Activated naive CD4-positive, alpha-beta T cell treated with anti-CD3 and anti-CD28 coated beads for 36 hours (primary cell): ENCODE measurements around the gene NOC2L. TPM values are rescaled to one million over a fixed set of nuclear protein-coding genes. Genes with fewer than 3 reads are reported as not detected.
"Not testable (repeated sequence)": the region's sequence is repeated elsewhere in the genome, so short reads cannot be mapped to it uniquely, and the experiment has no call there.

Experiments
- CTCF ChIA-PET: fragments of 350-600 bp; sonication (Branson Sonifier 250); formaldehyde crosslinking; loops from one replicate; lab custom pipeline; 2021; ENCODE audit warnings: antibody characterized with exemption; lab: Charles Lee
- DNase-seq: peaks from one replicate; pipeline ENCODE4 v3.0.0-alpha.2; 2020
- H3K27ac Mint-ChIP-seq: one replicate; pipeline ENCODE4 v1.8.0; 2021; ENCODE audit warnings: mild to moderate bottlenecking, mixed read lengths
- H3K27me3 Mint-ChIP-seq: one replicate; pipeline ENCODE4 v1.8.0; 2021; ENCODE audit warnings: low read depth, mixed read lengths
- H3K36me3 Mint-ChIP-seq: one replicate; pipeline ENCODE4 v1.8.0; 2021; ENCODE audit warnings: low read depth, mixed read lengths
- H3K4me1 Mint-ChIP-seq: one replicate; pipeline ENCODE4 v1.8.0; 2021; ENCODE audit warnings: low read depth, mixed read lengths
- H3K4me3 Mint-ChIP-seq: one replicate; pipeline ENCODE4 v1.8.0; 2021; ENCODE audit warnings: mild to moderate bottlenecking, moderate library complexity, mixed read lengths
- H3K9me3 Mint-ChIP-seq: one replicate; pipeline ENCODE4 v1.8.0; 2021; ENCODE audit warnings: mixed read lengths
- intact Hi-C: fragments of 100-400 bp; cut with micrococcal nuclease; formaldehyde crosslinking; loops from one replicate; pipeline ENCODE4 v1.15.1; 2023
- total RNA-seq, 2 experiments: library from RNA; stranded (reverse); gene quantifications; one replicate each; pipeline ENCODE4 v1.2.3, GENCODE V29; 2021

Gene NOC2L
- total RNA-seq, 2 experiments from 2014 or later, result 113 to 119 TPM

DNA sequence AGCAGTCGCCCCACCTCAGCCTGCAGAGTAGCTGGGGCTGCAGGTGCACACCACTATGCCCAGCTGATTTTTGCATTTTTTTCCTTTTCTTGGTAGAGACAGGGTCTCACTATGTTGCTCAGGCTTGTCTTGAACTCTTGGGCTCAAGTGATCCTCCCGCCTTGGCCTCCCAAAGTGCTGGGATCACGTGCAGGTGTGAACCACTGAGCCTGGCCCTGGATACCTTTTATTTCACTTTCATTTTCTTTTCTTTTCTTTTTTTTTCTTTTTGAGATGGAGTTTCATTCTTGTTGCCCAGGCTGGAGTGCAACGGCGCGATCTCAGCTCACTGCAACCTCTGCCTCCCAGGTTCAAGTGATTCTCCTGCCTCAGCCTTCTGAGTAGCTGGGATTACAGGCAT lies 32.2 kb upstream of the NOC2L start:
- Mint-ChIP-seq H3K27me3 (peaks cover 19% of the 10 kb centered on the region), H3K9me3 (peaks cover 12% of the 10 kb centered on the region), H3K4me1 (peaks cover 24% of the 10 kb centered on the region)
- H3K36me3 Mint-ChIP-seq, intact Hi-C loops, H3K4me3 Mint-ChIP-seq, DNase-seq, H3K27ac Mint-ChIP-seq: not testable (repeated sequence)
- CTCF ChIA-PET, result interaction anchor here (1.6 kb wide), 1 partner anchor 22 kb away, joined by 4 read pairs; the partner anchor contains the start of gene ISG15

DNA sequence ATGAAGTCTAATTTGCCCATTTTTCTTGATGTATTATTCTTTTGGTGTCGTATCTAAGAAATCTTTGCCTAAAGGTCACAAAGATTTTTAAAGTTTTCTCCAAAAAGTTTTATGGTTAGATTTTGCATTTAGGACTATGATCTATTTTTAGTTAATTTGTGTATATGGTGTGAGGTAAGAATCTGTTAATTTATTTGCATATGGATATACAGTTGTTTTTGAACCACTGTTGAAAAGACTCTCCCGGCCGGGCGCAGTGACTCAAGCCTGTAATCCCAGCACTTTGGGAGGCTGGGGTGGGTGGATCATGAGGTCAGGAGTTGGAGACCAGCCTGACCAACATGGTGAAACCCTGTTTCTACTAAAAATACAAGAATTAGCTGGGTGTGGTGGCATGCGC lies 29.0 kb upstream of the NOC2L start:
- Mint-ChIP-seq H3K27me3 (peaks cover 20% of the 10 kb centered on the region), H3K4me1 (peaks cover 20% of the 10 kb centered on the region), H3K9me3 (peaks cover 12% of the 10 kb centered on the region)
- H3K27ac Mint-ChIP-seq, H3K36me3 Mint-ChIP-seq, CTCF ChIA-PET, H3K4me3 Mint-ChIP-seq, DNase-seq, intact Hi-C loops: not testable (repeated sequence)

- H3K27me3 Mint-ChIP-seq, result peaks cover 20% of the 10 kb centered on the region
- H3K9me3 Mint-ChIP-seq, result no peaks in the 10 kb centered on the region
- H3K36me3 Mint-ChIP-seq, result no peaks in the 10 kb centered on the region
- H3K4me3 Mint-ChIP-seq, result no peak overlapping the region
- CTCF ChIA-PET, result interaction anchor here (0.6 to 5.9 kb wide), 13 partner anchors 8 to 288 kb away, joined by 3 to 39 read pairs (median 8); partner anchors contain the start of gene UBE2J2
- H3K27ac Mint-ChIP-seq, result no peak overlapping the region
- DNase-seq, result no peak
- no peaks in the 10 kb centered on the region for H3K4me1 Mint-ChIP-seq
- intact Hi-C loops, result no loop called here
Measured at GRCh38 chr1:985126-985525, 26.1 kb upstream of the NOC2L start.

GRCh38 chr1:984476-984814 lies 25.4 kb upstream of the NOC2L start:
- no peaks in the 10 kb centered on the region for H3K9me3 Mint-ChIP-seq
- intact Hi-C loops, result loop anchor here (1.0 to 5.0 kb wide), 2 partner anchors 79 to 308 kb away; no protein-coding TSS in a partner anchor
- H3K4me3 Mint-ChIP-seq, result no peak overlapping the region

DNA sequence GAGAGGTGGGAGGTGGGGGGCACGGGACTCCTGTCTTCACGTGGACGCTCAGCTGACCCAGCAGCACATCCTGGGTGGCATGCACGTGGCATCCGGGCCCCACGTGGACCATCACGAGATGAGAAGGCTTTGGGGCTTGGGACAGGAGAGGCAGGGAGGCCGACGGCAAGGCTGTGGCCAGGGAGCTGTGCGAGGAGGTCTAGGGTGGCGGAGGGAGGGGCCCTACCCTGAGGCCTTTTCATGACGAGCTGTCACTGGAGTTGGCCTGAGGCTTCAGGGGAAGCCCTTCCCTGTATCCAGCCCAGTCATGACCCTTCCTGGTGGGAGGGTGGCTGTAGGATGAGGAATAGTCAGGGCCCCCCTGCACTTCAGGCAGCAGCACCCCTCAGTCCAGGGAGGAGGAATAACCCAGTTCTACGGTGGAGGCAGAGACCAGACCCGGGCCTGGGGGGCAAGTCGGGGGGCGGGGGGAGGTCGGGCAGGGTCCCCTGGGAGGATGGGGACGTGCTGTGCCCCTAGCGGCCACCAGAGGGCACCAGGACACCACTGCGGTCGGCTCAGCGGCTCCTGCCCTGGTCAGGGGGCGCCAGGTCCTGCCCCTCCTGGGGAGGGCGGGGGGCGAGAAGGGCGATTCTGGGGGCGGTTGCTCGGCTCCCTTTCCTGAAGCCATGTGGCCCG lies 24.9 kb upstream of the NOC2L start:
- Mint-ChIP-seq H3K4me1 (no peaks in the 10 kb centered on the region), H3K27ac (no peak overlapping the region), H3K27me3 (peaks cover 17% of the 10 kb centered on the region), H3K9me3 (no peaks in the 10 kb centered on the region), H3K4me3 (no peak overlapping the region), H3K36me3 (no peaks in the 10 kb centered on the region)
- intact Hi-C loops, result loop anchor here (1.0 to 5.0 kb wide), 2 partner anchors 79 to 308 kb away; no protein-coding TSS in a partner anchor
- CTCF ChIA-PET, result interaction anchor here (0.8 to 5.9 kb wide), 21 partner anchors 10 to 307 kb away, joined by 3 to 39 read pairs (median 5); partner anchors contain the start of gene PLEKHN1
- DNase-seq, result peak; percentile 73

More at GRCh38 chr1:984476-984814, 25.4 kb upstream of the NOC2L start:
- CTCF ChIA-PET, result interaction anchor here (0.6 to 5.9 kb wide), 20 partner anchors 9 to 311 kb away, joined by 3 to 39 read pairs (median 4); partner anchors contain the start of genes PLEKHN1 and UBE2J2
- Mint-ChIP-seq H3K4me1 (no peaks in the 10 kb centered on the region), H3K27me3 (peaks cover 20% of the 10 kb centered on the region), H3K36me3 (no peaks in the 10 kb centered on the region), H3K27ac (no peak overlapping the region)
- DNase-seq, result no peak

DNA sequence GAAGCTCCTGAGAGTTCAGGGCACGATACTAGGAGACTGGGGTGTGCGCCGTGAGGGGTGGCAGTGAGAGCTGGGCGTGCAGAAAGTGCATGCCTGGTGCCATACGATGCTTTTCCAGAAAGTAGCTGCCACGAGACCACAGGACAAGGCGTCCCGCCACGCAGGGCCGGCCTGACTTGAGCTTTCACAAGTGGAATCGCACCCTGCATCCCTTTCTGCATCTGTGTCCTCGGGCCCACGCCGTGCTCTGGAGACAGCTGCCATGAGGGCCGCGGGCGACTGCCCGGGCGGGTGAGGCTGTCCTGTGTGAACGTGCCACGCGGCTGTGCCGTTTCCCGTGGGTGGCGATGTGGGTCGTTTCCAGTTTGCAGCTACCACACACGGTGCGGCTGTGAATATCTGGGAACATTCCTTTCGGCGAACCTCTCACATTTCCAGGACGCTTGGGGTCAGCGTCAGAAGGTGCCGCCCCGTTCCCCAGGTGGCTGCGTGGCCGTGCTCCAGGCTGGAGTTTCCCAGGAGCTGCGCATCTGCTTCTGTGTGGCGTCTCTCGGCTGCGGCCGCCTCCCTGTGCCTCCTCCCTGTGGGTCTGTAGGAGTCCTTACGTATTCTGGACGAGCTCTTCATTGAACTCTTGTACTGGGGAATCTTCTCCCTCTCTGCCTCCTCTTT lies 23.8 kb upstream of the NOC2L start:
- CTCF ChIA-PET, result interaction anchor here (0.6 to 5.9 kb wide), 13 partner anchors 10 to 138 kb away, joined by 3 to 39 read pairs (median 3); no protein-coding TSS in a partner anchor
- Mint-ChIP-seq H3K27ac (no peak overlapping the region), H3K36me3 (no peaks in the 10 kb centered on the region), H3K27me3 (peaks cover 16% of the 10 kb centered on the region), H3K4me1 (peaks cover 4% of the 10 kb centered on the region), H3K9me3 (no peaks in the 10 kb centered on the region), H3K4me3 (no peak overlapping the region)
- DNase-seq, result no peak
- intact Hi-C loops, result loop anchor here (5.0 kb wide), 1 partner anchor 309 kb away; no protein-coding TSS in a partner anchor

GRCh38 chr1:981955-982558 lies 23.0 kb upstream of the NOC2L start, which contains the start of gene PERM1:
Gene PERM1, minus strand, starts transcription at chr1:982093. Its CDS starts 1,064 bp downstream, at chr1:981029.
- H3K9me3 Mint-ChIP-seq, result no peaks in the 10 kb centered on the region
- no peak within 1 kb of the TSS for H3K4me3 Mint-ChIP-seq
- H3K4me1 Mint-ChIP-seq, result peaks cover 4% of the 10 kb centered on the region
- peaks cover 16% of the 10 kb centered on the region for H3K27me3 Mint-ChIP-seq
- no peak within 1 kb of the TSS for H3K27ac Mint-ChIP-seq
- H3K36me3 Mint-ChIP-seq, result no peaks in the 10 kb centered on the region
- intact Hi-C loops, result loop anchor here (5.0 kb wide), 1 partner anchor 310 kb away; no protein-coding TSS in a partner anchor
- no peak for DNase-seq
- CTCF ChIA-PET, result interaction anchor here (0.5 to 5.9 kb wide), 5 partner anchors 20 to 296 kb away, joined by 3 to 39 read pairs (median 7); no protein-coding TSS in a partner anchor

- Mint-ChIP-seq H3K27ac (no peak overlapping the region), H3K27me3 (peaks cover 16% of the 10 kb centered on the region), H3K9me3 (no peaks in the 10 kb centered on the region), H3K36me3 (no peaks in the 10 kb centered on the region), H3K4me3 (no peak overlapping the region), H3K4me1 (peaks cover 4% of the 10 kb centered on the region)
- DNase-seq, result no peak
- CTCF ChIA-PET, result interaction anchor here (0.5 to 5.9 kb wide), 4 partner anchors 74 to 296 kb away, joined by 4 to 39 read pairs (median 6); no protein-coding TSS in a partner anchor
- intact Hi-C loops, result loop anchor here (5.0 kb wide), 1 partner anchor 311 kb away; no protein-coding TSS in a partner anchor
Measured at GRCh38 chr1:981491-981954, 22.5 kb upstream of the NOC2L start.

DNA sequence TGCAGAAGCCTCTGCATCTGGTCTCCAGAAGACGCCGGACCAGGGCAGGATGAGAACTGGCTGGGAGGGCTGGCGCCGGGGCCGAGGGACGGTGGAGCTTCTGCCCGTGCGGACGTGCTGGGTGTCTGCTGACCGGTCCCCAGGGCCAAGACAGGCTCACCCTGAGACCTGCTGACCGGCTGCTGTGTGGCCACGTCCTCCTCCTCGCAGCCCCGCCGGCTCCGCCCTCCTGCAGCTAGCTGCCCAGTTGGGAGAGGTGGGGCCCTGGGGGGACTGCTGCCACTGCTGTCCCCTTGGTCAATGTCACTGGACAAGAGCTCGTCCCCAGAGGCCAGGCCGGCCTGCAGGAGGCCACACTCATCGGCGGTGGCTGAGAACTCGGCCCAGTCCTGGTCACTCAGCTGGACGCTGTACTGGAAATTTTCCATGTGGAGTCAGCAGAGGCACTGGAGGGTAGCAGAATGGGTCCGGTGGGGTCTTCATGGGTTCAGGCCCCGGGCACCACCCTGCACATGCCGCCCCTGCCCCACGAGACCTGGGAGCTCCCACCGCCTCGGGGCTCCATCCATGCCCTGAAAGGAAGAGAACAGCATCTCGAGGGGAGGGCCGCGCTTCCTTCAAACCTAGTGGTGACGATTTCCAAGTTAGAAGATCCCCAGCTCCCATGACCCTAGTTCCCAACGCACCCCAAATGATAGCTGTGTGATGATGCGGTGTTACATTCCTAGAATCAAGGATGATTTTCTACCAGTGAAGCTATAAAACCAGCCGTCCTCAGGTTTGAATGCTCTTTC lies 21.7 kb upstream of the NOC2L start:
- intact Hi-C loops, result loop anchor here (5.0 kb wide), 1 partner anchor 312 kb away; no protein-coding TSS in a partner anchor
- DNase-seq, result no peak
- Mint-ChIP-seq H3K4me3 (no peak overlapping the region), H3K36me3 (no peaks in the 10 kb centered on the region), H3K27ac (no peak overlapping the region), H3K9me3 (no peaks in the 10 kb centered on the region), H3K4me1 (peaks cover 5% of the 10 kb centered on the region), H3K27me3 (peaks cover 16% of the 10 kb centered on the region)
- CTCF ChIA-PET, result interaction anchor here (0.6 to 5.9 kb wide), 2 partner anchors 74 to 82 kb away, joined by 4 to 39 read pairs; no protein-coding TSS in a partner anchor

- intact Hi-C loops, result loop anchor here (5.0 kb wide), 1 partner anchor 312 kb away; no protein-coding TSS in a partner anchor
- Mint-ChIP-seq H3K4me1 (peaks cover 6% of the 10 kb centered on the region), H3K9me3 (no peaks in the 10 kb centered on the region), H3K4me3 (no peak overlapping the region), H3K27me3 (peaks cover 15% of the 10 kb centered on the region), H3K27ac (no peak overlapping the region), H3K36me3 (no peaks in the 10 kb centered on the region)
- no peak for DNase-seq
- CTCF ChIA-PET, result interaction anchor here (1.2 kb wide), 1 partner anchor 84 kb away, joined by 3 read pairs; no protein-coding TSS in a partner anchor
Measured at GRCh38 chr1:980137-980571, 21.1 kb upstream of the NOC2L start.

- no peak overlapping the region for H3K4me3 Mint-ChIP-seq
- CTCF ChIA-PET, result interaction anchor here (1.2 kb wide), 1 partner anchor 84 kb away, joined by 3 read pairs; no protein-coding TSS in a partner anchor
- H3K9me3 Mint-ChIP-seq, result no peaks in the 10 kb centered on the region
- peaks cover 17% of the 10 kb centered on the region for H3K27me3 Mint-ChIP-seq
- DNase-seq, result no peak
- no peak overlapping the region for H3K27ac Mint-ChIP-seq
- intact Hi-C loops, result loop anchor here (5.0 kb wide), 1 partner anchor 313 kb away; no protein-coding TSS in a partner anchor
- peaks cover 6% of the 10 kb centered on the region for H3K4me1 Mint-ChIP-seq
- H3K36me3 Mint-ChIP-seq, result no peaks in the 10 kb centered on the region
Measured at GRCh38 chr1:979744-980072, 20.7 kb upstream of the NOC2L start.
